HepG2 (cell line): Measurements from ENCODE around the gene WDR43. TPM values are rescaled to one million over a fixed set of nuclear protein-coding genes. Genes with fewer than 3 reads are reported as not detected.

Source experiments
- ATAC-seq: fragments of 200-7000 bp; cut with Tn5 transposase; 3 replicates; pipeline ENCODE4 v1.9.1; 2020; ENCODE audit warnings: mild to moderate bottlenecking, moderate library complexity
- BruUV-seq: library from RNA; stranded (reverse); fragments of 400-500 nt; replicated peaks from 2 replicates; lab custom pipeline; 2021; lab: Mats Ljungman, UMichigan
- CTCF ChIA-PET: fragments of 300-600 bp; formaldehyde crosslinking; extraction: SDS; loops from one replicate; lab custom pipeline; 2021; ENCODE audit warnings: low total read pairs, inconsistent platforms, low intra/inter-chr PET ratio; lab: Yijun Ruan, JAX
- POLR2A ChIA-PET: fragments of 350-600 bp; sonication (Branson Sonifier 250); formaldehyde crosslinking; loops from one replicate; lab custom pipeline; 2020; ENCODE audit warnings: antibody characterized with exemption, inconsistent platforms; lab: Yijun Ruan, JAX
- DNase-seq: peaks from one replicate; pipeline ENCODE4 v3.0.0-alpha.2; 2015; ENCODE audit warnings: low spot score
- FAIRE-seq: peaks from 3 replicates; lab custom pipeline; 2011; peaks lifted over from hg19 to GRCh38; lab: Jason Lieb, UNC
- H2AFZ ChIP-seq: one replicate; pipeline ENCODE4 v1.6.1; 2011; ENCODE audit warnings: low read length, inconsistent platforms
- H3K27ac ChIP-seq: fragments of 300-600 bp; 3 replicates; pipeline ENCODE4 v1.8.0; 2011; ENCODE audit warnings: mixed run types, mild to moderate bottlenecking, mixed read lengths, low read length, inconsistent platforms; ENCODE audit not compliant: insufficient read depth; ENCODE audit errors: extremely low read length
- H3K27me3 ChIP-seq, 2 experiments: fragments of 200-600 bp in 1 of 2; 2 replicates in 1 of 2; 3 replicates in 1 of 2; pipeline versions ENCODE4 v1.6.0 to v1.8.0; 2011; ENCODE audit warnings: low read length in 2 of 2, mild to moderate bottlenecking in 2 of 2, moderate library complexity in 2 of 2, inconsistent platforms in 1 of 2; ENCODE audit not compliant: insufficient read depth in 2 of 2, control insufficient read depth in 1 of 2
- H3K36me3 ChIP-seq, 2 experiments: fragments of 200-600 bp in 1 of 2; replicated peaks in 1 of 2; 2 replicates in 1 of 2; 3 replicates in 1 of 2; pipeline versions ENCODE4 v1.5.1 to v1.8.0; 2011; ENCODE audit warnings: low read length in 2 of 2, inconsistent platforms in 1 of 2; ENCODE audit not compliant: insufficient read depth in 2 of 2, control insufficient read depth in 1 of 2
- H3K4me1 ChIP-seq: 2 replicates; pipeline ENCODE4 v1.5.1; 2012; ENCODE audit warnings: low read length, inconsistent platforms; ENCODE audit not compliant: insufficient read depth
- H3K4me2 ChIP-seq: 2 replicates; pipeline ENCODE4 v1.6.0; 2011; ENCODE audit warnings: low read depth, low read length, inconsistent platforms
- H3K4me3 ChIP-seq, 3 experiments: fragments of 200-600 bp in 1 of 3; sonication (generic), shearing (Covaris generic) in 1 of 3; replicated peaks in 1 of 3; 2 replicates each; pipeline ENCODE4 v1.5.1; 2011 to 2016; ENCODE audit warnings: low read length in 3 of 3, inconsistent platforms in 2 of 3, low read depth in 2 of 3, mild to moderate bottlenecking in 2 of 3, control low read depth in 1 of 3, mixed read lengths in 1 of 3; ENCODE audit not compliant: insufficient read depth in 1 of 3
- H3K79me2 ChIP-seq: one replicate; pipeline ENCODE4 v1.6.1; 2011; ENCODE audit warnings: low read length, inconsistent platforms; ENCODE audit not compliant: insufficient read depth
- H3K9ac ChIP-seq: 2 replicates; pipeline ENCODE4 v1.6.0; 2011; ENCODE audit warnings: mild to moderate bottlenecking, low read depth, low read length, inconsistent platforms; ENCODE audit not compliant: insufficient read depth
- H3K9me3 ChIP-seq: 2 replicates; pipeline ENCODE4 v1.5.1; 2012; ENCODE audit warnings: mild to moderate bottlenecking, low read length
- H4K20me1 ChIP-seq: 2 replicates; pipeline ENCODE4 v1.6.0; 2011; ENCODE audit warnings: inconsistent platforms, mild to moderate bottlenecking, low read length, moderate library complexity; ENCODE audit not compliant: insufficient read depth
- ATF2 ChIP-seq: sonication (generic); formaldehyde crosslinking; IDR thresholded peaks from 2 replicates; pipeline ENCODE4 v1.4.0; 2020; ENCODE audit warnings: missing genetic modification reagents
- BHLHE40 ChIP-seq: IDR thresholded peaks from 2 replicates; pipeline ENCODE4 v1.6.1; 2011; ENCODE audit warnings: low read length, improper control_type of control experiment
- BRCA1 ChIP-seq: sonication (generic); formaldehyde crosslinking; IDR thresholded peaks from 2 replicates; pipeline ENCODE4 v1.4.0; 2020; ENCODE audit warnings: missing genetic modification reagents
- CC2D1A ChIP-seq: sonication (generic); formaldehyde crosslinking; IDR thresholded peaks from 2 replicates; pipeline ENCODE4 v1.8.1; 2023; ENCODE audit warnings: mild to moderate bottlenecking, missing genetic modification reagents
- CCAR2 ChIP-seq: fragments of 200-400 bp; formaldehyde crosslinking; optimal IDR thresholded peaks from 2 replicates; pipeline ENCODE3; 2018; ENCODE audit warnings: low read depth, mild to moderate bottlenecking, low read length, moderate library complexity
- ESRRA ChIP-seq: sonication (generic); formaldehyde crosslinking; IDR thresholded peaks from 2 replicates; pipeline ENCODE4 v1.5.1; 2020; ENCODE audit warnings: mild to moderate bottlenecking, low read depth, missing genetic modification reagents
- GTF2F1 ChIP-seq: fragments of 150-350 bp; IDR thresholded peaks from 2 replicates; pipeline ENCODE4 v1.6.1; 2014; ENCODE audit warnings: low read length
- HMG20B ChIP-seq: conservative IDR thresholded peaks from 2 replicates; pipeline ENCODE4 v1.6.1; 2016; ENCODE audit warnings: missing genetic modification reagents, missing compliant biosample characterization
- NCOA5 ChIP-seq: sonication (generic); formaldehyde crosslinking; IDR thresholded peaks from 2 replicates; pipeline ENCODE4 v1.4.0; 2020; ENCODE audit warnings: missing genetic modification reagents
- PITX1 ChIP-seq: sonication (generic); formaldehyde crosslinking; IDR thresholded peaks from 2 replicates; pipeline ENCODE4 v1.5.1; 2020; ENCODE audit warnings: mild to moderate bottlenecking, missing genetic modification reagents
- POLR2AphosphoS2 ChIP-seq: IDR thresholded peaks from 2 replicates; pipeline ENCODE4 v1.6.1; 2011; ENCODE audit warnings: low read depth, low read length, improper control_type of control experiment
- ZBTB43 ChIP-seq: sonication (generic); formaldehyde crosslinking; conservative IDR thresholded peaks from 2 replicates; pipeline ENCODE4 v1.4.0; 2020; ENCODE audit warnings: missing genetic modification reagents
- ZNF460 ChIP-seq: sonication (generic); formaldehyde crosslinking; IDR thresholded peaks from 2 replicates; pipeline ENCODE4 v1.5.1; 2020; ENCODE audit warnings: missing genetic modification reagents, mild to moderate bottlenecking, borderline replicate concordance
- ZNF549 ChIP-seq: sonication (generic); formaldehyde crosslinking; IDR thresholded peaks from 2 replicates; pipeline ENCODE4 v1.5.0; 2020; ENCODE audit warnings: missing genetic modification reagents
- ZNF619 ChIP-seq: sonication (generic); formaldehyde crosslinking; IDR thresholded peaks from 2 replicates; pipeline ENCODE4 v1.4.0; 2020; ENCODE audit warnings: mild to moderate bottlenecking, missing genetic modification reagents
- ZNF768 ChIP-seq: sonication (generic); formaldehyde crosslinking; IDR thresholded peaks from 2 replicates; pipeline ENCODE4 v1.4.0; 2020; ENCODE audit warnings: missing genetic modification reagents
- WGBS: methylation state at CpG from one replicate; pipeline ENCODE4 v1.1.6; 2017; ENCODE audit warnings: low lambda C conversion rate; 5-methylcytosine and 5-hydroxymethylcytosine counted together
- in situ Hi-C: cut with HindIII; loops from 2 replicates; pipeline ENCODE4 v1.10.0; 2017; ENCODE audit warnings: low pct_unique_long_range_greater_than_20kb; ENCODE audit not compliant: extremely low pct_ligation_motif_present
- intact Hi-C: fragments of 100-400 bp; cut with micrococcal nuclease; formaldehyde crosslinking; loops from one replicate; pipeline ENCODE4 v1.10.0; 2022; ENCODE audit not compliant: unreplicated experiment
- polyA plus RNA-seq, 8 experiments: library from polyadenylated mRNA; depleted of rRNA in 3 of 8; stranded (reverse) in 7 of 8; unstranded in 1 of 8; fragments of >200 nt; fragmentation: Illumina TruSeq in 4 of 8; extraction: Trizol in 4 of 8; gene quantifications; 2 replicates each; pipeline versions ENCODE4 v1.2.1 to v1.2.3, GENCODE V29; 2011 to 2016; ENCODE audit warnings: low read depth in 4 of 8, missing spikeins in 1 of 8, mixed read lengths in 1 of 8; ENCODE audit not compliant: insufficient read depth in 1 of 8
- total RNA-seq, 5 experiments: library from RNA; depleted of rRNA; stranded (reverse); fragments of >200 nt; fragmentation: Illumina TruSeq; extraction: Trizol; gene quantifications; 2 replicates each; pipeline ENCODE4 v1.2.3, GENCODE V29; 2016; ENCODE audit warnings: low read depth in 1 of 5
- TF ChIP-seq, protein P1 (sequence below): sonication (generic); formaldehyde crosslinking; IDR thresholded peaks from 2 replicates; pipeline ENCODE4 v1.5.0; 2020; ENCODE audit warnings: missing genetic modification reagents

Gene WDR43
- total and polyA plus RNA-seq, 2 of the 13 experiments (the other 11 are each of a cell fraction or from before 2014, with no cell fraction given) = 121 to 167 TPM

GRCh38 chr2:28927469-28927868 lies 33.0 kb downstream of the WDR43 start:
- H3K4me3 ChIP-seq = no peak overlapping the region
- intact Hi-C loops = loop anchor here (10.0 kb wide), 1 partner anchor 103 kb away; no protein-coding TSS in a partner anchor
- no peak for DNase-seq
- H3K4me1 ChIP-seq = no peaks in the 10 kb centered on the region
- 97% methylated on average over 2 of the region's 2 CpGs for WGBS
- peaks cover 18% of the 10 kb centered on the region for H3K79me2 ChIP-seq
- ChIA-PET CTCF (no interaction called here), POLR2A (no interaction called here)
- peaks cover 3% of the 10 kb centered on the region; the same call in 1 of the 2 replicates for H4K20me1 ChIP-seq
- no peak for ATAC-seq
- TF ChIP-seq POLR2AphosphoS2 (peak; percentile 71; the same call in 1 of the 2 replicates), ZNF460 (no peak)
- H3K27me3 ChIP-seq = no peaks in the 10 kb centered on the region
- no TSS peak for BruUV-seq
- H3K9me3 ChIP-seq = no peaks in the 10 kb centered on the region
- no peak overlapping the region for H3K27ac ChIP-seq
- FAIRE-seq = no peak
- H2AFZ ChIP-seq = no peak overlapping the region
- no peak overlapping the region for H3K9ac ChIP-seq
- in situ Hi-C loops = no loop called here
- no peak overlapping the region for H3K4me2 ChIP-seq
- H3K36me3 ChIP-seq = peaks cover 46 to 97% of the 10 kb centered on the region in 2 experiments

DNA sequence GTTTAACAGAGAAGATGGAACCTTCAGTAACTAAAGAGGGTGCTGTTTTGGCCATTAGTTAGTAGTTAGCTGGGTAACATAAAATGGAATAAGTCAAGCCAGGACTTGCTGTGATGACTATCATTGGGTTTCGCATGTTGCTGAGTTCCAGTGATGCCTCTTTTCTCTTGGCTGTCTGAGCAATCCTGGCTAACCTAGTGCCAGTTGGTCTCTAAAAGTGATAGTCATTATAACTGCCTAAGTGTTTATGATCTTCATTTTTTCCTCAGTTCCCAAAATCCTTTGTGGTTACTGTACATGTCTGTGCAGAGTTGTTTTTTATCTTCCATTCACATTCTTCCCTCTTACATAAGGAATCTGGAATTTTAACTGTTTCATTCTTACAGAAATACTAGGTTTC lies 33.4 kb downstream of the WDR43 start:
- peaks cover 18% of the 10 kb centered on the region for H3K79me2 ChIP-seq
- 96% methylated on average over 1 of the region's 1 CpG for WGBS
- POLR2A ChIA-PET = no interaction called here
- H3K4me3 ChIP-seq = no peak overlapping the region
- no peak overlapping the region for H2AFZ ChIP-seq
- H3K27me3 ChIP-seq = no peaks in the 10 kb centered on the region
- H3K27ac ChIP-seq = no peak overlapping the region
- no peak for FAIRE-seq
- H3K4me1 ChIP-seq = no peaks in the 10 kb centered on the region
- no peak overlapping the region for H3K9ac ChIP-seq
- no peak for DNase-seq
- BruUV-seq = no TSS peak
- no peaks in the 10 kb centered on the region for H3K9me3 ChIP-seq
- in situ Hi-C loops (no loop called here), intact Hi-C loops (loop anchor here (10.0 kb wide), 1 partner anchor 103 kb away; no protein-coding TSS in a partner anchor)
- CTCF ChIA-PET = no interaction called here
- ATAC-seq = no peak
- peaks cover 44 to 95% of the 10 kb centered on the region in 2 experiments for H3K36me3 ChIP-seq
- no peak overlapping the region for H3K4me2 ChIP-seq
- H4K20me1 ChIP-seq = peaks cover 3% of the 10 kb centered on the region; the same call in 1 of the 2 replicates
- TF ChIP-seq BHLHE40 (no peak), ATF2 (no peak), CCAR2 (no peak), PITX1 (CRISPR knock-in tag) (no peak), ZNF619 (no peak), HMG20B (no peak), BRCA1 (CRISPR knock-in tag) (no peak), ZBTB43 (CRISPR knock-in tag) (no peak), GTF2F1 (no peak), ZNF549 (CRISPR knock-in tag) (no peak), CC2D1A (CRISPR knock-in tag) (no peak), NCOA5 (CRISPR knock-in tag) (no peak), ESRRA (CRISPR knock-in tag) (no peak), ZNF768 (CRISPR knock-in tag) (no peak)
- TF ChIP-seq, protein P1, sequence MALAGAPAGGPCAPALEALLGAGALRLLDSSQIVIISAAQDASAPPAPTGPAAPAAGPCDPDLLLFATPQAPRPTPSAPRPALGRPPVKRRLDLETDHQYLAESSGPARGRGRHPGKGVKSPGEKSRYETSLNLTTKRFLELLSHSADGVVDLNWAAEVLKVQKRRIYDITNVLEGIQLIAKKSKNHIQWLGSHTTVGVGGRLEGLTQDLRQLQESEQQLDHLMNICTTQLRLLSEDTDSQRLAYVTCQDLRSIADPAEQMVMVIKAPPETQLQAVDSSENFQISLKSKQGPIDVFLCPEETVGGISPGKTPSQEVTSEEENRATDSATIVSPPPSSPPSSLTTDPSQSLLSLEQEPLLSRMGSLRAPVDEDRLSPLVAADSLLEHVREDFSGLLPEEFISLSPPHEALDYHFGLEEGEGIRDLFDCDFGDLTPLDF (CRISPR knock-in tag) = no peak
